Common myeloid progenitor, CD34-positive (primary cell): ENCODE measurements around the gene PIM3.
A peak's percentile ranks its signal among the peaks of the same experiment; 100 is the strongest.

Experiments
- CTCF ChIA-PET: fragments of 350-600 bp; sonication (Branson Sonifier 250); formaldehyde crosslinking; loops from one replicate; lab custom pipeline; 2021; ENCODE audit warnings: antibody characterized with exemption; lab: Charles Lee
- POLR2A ChIA-PET: fragments of 350-600 bp; sonication (Branson Sonifier 250); formaldehyde crosslinking; loops from one replicate; lab custom pipeline; 2021; ENCODE audit warnings: antibody characterized with exemption; lab: Charles Lee
- DNase-seq, 3 donors: peaks; one replicate each; pipeline versions ENCODE4 v3.0.0 to v3.0.0-alpha.2; 2013
- H3K27ac ChIP-seq, 2 experiments: 1 replicate in 1 of 2; 2 replicates in 1 of 2; pipeline ENCODE4 v1.7.0; 2013; ENCODE audit warnings: inconsistent platforms in 2 of 2, low read length in 2 of 2, mild to moderate bottlenecking in 2 of 2, low read depth in 1 of 2, moderate library complexity in 1 of 2; ENCODE audit not compliant: severe bottlenecking in 2 of 2, insufficient read depth in 1 of 2, poor library complexity in 1 of 2
- H3K27me3 ChIP-seq, 5 experiments: replicated peaks in 2 of 5; 1 replicate in 3 of 5; 2 replicates in 2 of 5; pipeline versions ENCODE4 v1.6.1 to v1.7.0; 2013; ENCODE audit warnings: low read length in 4 of 5, mild to moderate bottlenecking in 2 of 5, moderate library complexity in 2 of 5, inconsistent platforms in 1 of 5; ENCODE audit not compliant: insufficient read depth in 5 of 5, control insufficient read depth in 4 of 5
- H3K36me3 ChIP-seq, 4 experiments: 1 replicate in 2 of 4; 2 replicates in 2 of 4; pipeline versions ENCODE4 v1.6.1 to v1.7.0; 2013; ENCODE audit warnings: low read length in 3 of 4, control low read depth in 1 of 4, mild to moderate bottlenecking in 1 of 4; ENCODE audit not compliant: control insufficient read depth in 4 of 4, insufficient read depth in 4 of 4
- H3K4me1 ChIP-seq, 4 experiments: 1 replicate in 3 of 4; 2 replicates in 1 of 4; pipeline versions ENCODE4 v1.6.1 to v1.7.1; 2013; ENCODE audit warnings: low read length in 3 of 4, mild to moderate bottlenecking in 3 of 4, control low read depth in 1 of 4, inconsistent platforms in 1 of 4, moderate library complexity in 1 of 4; ENCODE audit not compliant: control insufficient read depth in 4 of 4, insufficient read depth in 4 of 4; ENCODE audit errors: control extremely low read depth in 1 of 4
- H3K4me3 ChIP-seq, 7 experiments: 1 replicate in 4 of 7; 2 replicates in 3 of 7; pipeline versions ENCODE4 v1.5.1 to v1.7.0; 2013; ENCODE audit warnings: mild to moderate bottlenecking in 7 of 7, low read length in 6 of 7, moderate library complexity in 6 of 7, inconsistent platforms in 2 of 7, low read depth in 2 of 7, control low read depth in 1 of 7; ENCODE audit not compliant: insufficient read depth in 4 of 7, control insufficient read depth in 1 of 7; ENCODE audit errors: extremely low read depth in 1 of 7
- H3K9me3 ChIP-seq, 5 experiments: 1 replicate in 4 of 5; 2 replicates in 1 of 5; pipeline versions ENCODE4 v1.6.1 to v1.7.1; 2013; ENCODE audit warnings: low read length in 4 of 5, mild to moderate bottlenecking in 2 of 5, inconsistent platforms in 1 of 5, low read depth in 1 of 5, moderate library complexity in 1 of 5; ENCODE audit not compliant: control insufficient read depth in 4 of 5, insufficient read depth in 2 of 5; ENCODE audit errors: control extremely low read depth in 1 of 5
- WGBS: methylation state at CpG from one replicate; pipeline ENCODE4 v1.1.5; 2013; ENCODE audit not compliant: insufficient coverage; 5-methylcytosine and 5-hydroxymethylcytosine counted together

PIM3 gene

DNA sequence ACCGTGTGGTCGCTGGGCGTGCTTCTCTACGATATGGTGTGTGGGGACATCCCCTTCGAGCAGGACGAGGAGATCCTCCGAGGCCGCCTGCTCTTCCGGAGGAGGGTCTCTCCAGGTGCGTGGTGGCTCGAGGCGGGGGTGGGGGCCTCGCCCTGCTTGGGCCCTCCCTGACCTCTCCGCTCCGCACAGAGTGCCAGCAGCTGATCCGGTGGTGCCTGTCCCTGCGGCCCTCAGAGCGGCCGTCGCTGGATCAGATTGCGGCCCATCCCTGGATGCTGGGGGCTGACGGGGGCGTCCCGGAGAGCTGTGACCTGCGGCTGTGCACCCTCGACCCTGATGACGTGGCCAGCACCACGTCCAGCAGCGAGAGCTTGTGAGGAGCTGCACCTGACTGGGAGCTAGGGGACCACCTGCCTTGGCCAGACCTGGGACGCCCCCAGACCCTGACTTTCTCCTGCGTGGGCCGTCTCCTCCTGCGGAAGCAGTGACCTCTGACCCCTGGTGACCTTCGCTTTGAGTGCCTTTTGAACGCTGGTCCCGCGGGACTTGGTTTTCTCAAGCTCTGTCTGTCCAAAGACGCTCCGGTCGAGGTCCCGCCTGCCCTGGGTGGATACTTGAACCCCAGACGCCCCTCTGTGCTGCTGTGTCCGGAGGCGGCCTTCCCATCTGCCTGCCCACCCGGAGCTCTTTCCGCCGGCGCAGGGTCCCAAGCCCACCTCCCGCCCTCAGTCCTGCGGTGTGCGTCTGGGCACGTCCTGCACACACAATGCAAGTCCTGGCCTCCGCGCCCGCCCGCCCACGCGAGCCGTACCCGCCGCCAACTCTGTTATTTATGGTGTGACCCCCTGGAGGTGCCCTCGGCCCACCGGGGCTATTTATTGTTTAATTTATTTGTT is 2.4 kb downstream of the PIM3 start:
- Histone ChIP-seq H3K27me3 (no peaks in the 10 kb centered on the region), H3K36me3 (peaks cover 0 to 35% (median 27%) of the 10 kb centered on the region in 4 experiments), H3K9me3 (no peaks in the 10 kb centered on the region), H3K4me3 (peak overlapping the region; percentile 25 to 95 (median 72)), H3K4me1 (peaks cover 0 to 69% (median 60%) of the 10 kb centered on the region in 4 experiments), H3K27ac (peak overlapping the region; percentile 64 to 81)
- ChIA-PET CTCF (interaction anchor here (1.2 to 3.0 kb wide), 4 partner anchors 21 to 67 kb away, joined by 3 to 16 read pairs (median 4); no protein-coding TSS in a partner anchor), POLR2A (interaction anchor here (0.6 to 5.7 kb wide), 7 partner anchors 8 to 87 kb away, joined by 3 to 54 read pairs (median 13); no protein-coding TSS in a partner anchor)
- DNase-seq = no peak
- 74% methylated on average over 46 of the region's 63 CpGs for WGBS

DNA sequence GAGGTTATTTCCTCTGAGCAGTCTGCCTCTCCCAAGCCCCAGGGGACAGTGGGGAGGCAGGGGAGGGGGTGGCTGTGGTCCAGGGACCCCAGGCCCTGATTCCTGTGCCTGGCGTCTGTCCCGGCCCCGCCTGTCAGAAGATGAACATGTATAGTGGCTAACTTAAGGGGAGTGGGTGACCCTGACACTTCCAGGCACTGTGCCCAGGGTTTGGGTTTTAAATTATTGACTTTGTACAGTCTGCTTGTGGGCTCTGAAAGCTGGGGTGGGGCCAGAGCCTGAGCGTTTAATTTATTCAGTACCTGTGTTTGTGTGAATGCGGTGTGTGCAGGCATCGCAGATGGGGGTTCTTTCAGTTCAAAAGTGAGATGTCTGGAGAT is 3.1 kb downstream of the PIM3 start:
- POLR2A ChIA-PET = interaction anchor here (5.0 to 5.7 kb wide), 2 partner anchors 27 to 33 kb away, joined by 51 to 54 read pairs; no protein-coding TSS in a partner anchor
- CTCF ChIA-PET = interaction anchor here (1.2 to 3.0 kb wide), 3 partner anchors 20 to 67 kb away, joined by 3 to 16 read pairs (median 4); no protein-coding TSS in a partner anchor
- Histone ChIP-seq H3K27ac (peak overlapping the region in 1 of 2 experiments; percentile 49), H3K36me3 (peaks cover 0 to 35% (median 27%) of the 10 kb centered on the region in 4 experiments), H3K27me3 (no peaks in the 10 kb centered on the region), H3K9me3 (no peaks in the 10 kb centered on the region), H3K4me1 (peaks cover 0 to 70% (median 61%) of the 10 kb centered on the region in 4 experiments), H3K4me3 (peak overlapping the region in 2 of 7 experiments; percentile 72 to 85)
- 89% methylated on average over 3 of the region's 6 CpGs for WGBS
- DNase-seq = no peak

DNA sequence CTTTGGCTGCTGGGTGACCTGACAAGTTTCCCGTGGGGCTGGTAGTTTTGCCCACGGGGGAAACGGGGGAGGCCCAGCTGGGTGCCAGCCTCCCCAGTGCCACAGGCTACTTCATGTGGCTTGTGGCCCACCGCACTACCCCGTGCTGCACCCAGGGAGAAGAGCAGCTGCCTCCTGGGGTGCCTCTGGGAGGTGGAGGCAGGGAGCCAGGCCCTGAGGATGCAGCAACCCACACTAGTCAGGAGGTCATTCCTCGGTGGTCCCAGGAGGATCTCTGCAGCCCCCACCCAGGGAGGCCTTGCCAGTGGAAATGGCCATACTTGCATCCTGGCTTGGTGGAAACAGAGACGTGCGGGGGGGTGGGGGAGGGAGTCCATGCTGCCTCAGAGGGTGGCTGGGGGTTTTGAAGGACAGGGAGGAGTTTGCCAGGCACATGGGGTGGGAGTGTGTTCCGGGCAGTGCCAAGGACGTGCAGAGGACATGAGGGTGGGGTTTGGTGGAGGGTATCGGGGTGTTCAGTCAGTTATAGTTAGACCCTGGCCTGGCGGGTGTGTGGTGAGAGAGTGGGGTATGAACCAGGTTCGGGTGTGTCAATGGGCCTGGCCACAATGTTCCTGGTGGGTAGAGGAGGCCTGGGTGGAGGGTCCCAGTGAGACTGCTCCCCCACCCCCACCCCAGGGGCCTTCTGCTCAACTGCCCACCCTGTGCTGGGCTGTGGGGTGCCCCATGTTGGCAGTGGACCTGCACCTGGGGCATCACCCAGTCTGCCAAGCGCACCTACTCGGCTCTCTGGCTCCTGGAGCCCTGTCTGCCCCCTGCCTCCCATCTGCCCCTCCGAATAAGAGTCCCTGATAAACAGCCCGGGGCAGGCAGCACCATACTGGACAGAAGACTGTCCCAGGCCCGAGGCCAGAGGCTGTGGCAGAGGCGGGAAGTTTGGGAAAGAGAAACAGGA is 3.8 kb downstream of the PIM3 start:
- peaks cover 0 to 35% (median 27%) of the 10 kb centered on the region in 4 experiments for H3K36me3 ChIP-seq
- H3K4me3 ChIP-seq = peak overlapping the region in 1 of 7 experiments; percentile 72
- 90% methylated on average over 16 of the region's 19 CpGs for WGBS
- no peaks in the 10 kb centered on the region for H3K27me3 ChIP-seq
- CTCF ChIA-PET = interaction anchor here (1.2 to 3.0 kb wide), 2 partner anchors 19 to 33 kb away, joined by 3 to 16 read pairs; no protein-coding TSS in a partner anchor
- peaks cover 0 to 67% (median 58%) of the 10 kb centered on the region in 4 experiments for H3K4me1 ChIP-seq
- POLR2A ChIA-PET = interaction anchor here (5.7 kb wide), 1 partner anchor 34 kb away, joined by 54 read pairs; no protein-coding TSS in a partner anchor
- DNase-seq = no peak
- peak overlapping the region in 1 of 2 experiments; percentile 49 for H3K27ac ChIP-seq
- no peaks in the 10 kb centered on the region for H3K9me3 ChIP-seq

- Histone ChIP-seq H3K27ac (peak overlapping the region in 1 of 2 experiments; percentile 5), H3K27me3 (no peaks in the 10 kb centered on the region), H3K9me3 (no peaks in the 10 kb centered on the region), H3K4me3 (no peak overlapping the region), H3K4me1 (peaks cover 0 to 64% (median 57%) of the 10 kb centered on the region in 4 experiments), H3K36me3 (peaks cover 0 to 35% (median 27%) of the 10 kb centered on the region in 4 experiments)
- POLR2A ChIA-PET = interaction anchor here (1.6 to 3.2 kb wide), 2 partner anchors 34 to 225 kb away, joined by 4 to 14 read pairs; no protein-coding TSS in a partner anchor
- 96% methylated on average over 17 of the region's 22 CpGs for WGBS
- CTCF ChIA-PET = interaction anchor here (1.2 to 2.3 kb wide), 3 partner anchors 18 to 35 kb away, joined by 4 to 13 read pairs (median 6); no protein-coding TSS in a partner anchor
- no peak for DNase-seq
Measured at GRCh38 chr22:49965091-49966040, 4.8 kb downstream of the PIM3 start.

DNA sequence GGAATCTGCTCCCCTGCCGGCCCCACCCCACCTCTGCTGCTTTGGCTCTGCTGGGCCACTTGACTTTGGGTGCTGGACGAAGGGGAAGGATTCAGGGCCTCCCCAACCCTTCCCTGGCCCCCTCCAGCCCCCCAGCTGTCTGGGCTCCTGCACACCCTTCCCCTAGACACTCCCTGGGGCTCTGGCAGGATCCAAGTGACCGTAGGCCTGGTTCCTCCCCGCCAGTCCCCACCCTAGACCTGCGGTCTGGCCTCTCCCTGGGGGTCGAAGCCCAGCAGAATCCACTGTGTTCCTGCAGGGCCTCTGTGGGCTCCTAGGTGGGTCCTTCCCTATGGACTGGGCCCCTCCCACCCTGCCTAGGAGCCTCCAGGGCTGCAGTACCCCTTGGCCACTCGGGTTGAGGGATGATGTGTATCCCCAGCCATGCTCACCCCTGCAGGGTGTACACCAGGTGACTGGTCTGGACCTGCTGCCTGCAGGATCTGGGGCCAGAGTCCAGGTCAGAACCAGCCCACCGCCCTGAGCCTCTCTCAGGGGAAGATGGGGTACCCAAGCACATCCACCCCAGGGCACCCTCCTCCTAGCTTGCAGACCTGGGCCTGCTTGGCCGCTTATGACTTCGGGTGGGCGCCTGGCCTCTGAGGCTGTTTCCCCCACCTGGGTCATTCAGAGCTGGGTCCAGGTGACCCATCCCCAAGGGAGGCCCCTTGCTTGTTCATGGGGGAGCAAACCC is 5.6 kb downstream of the PIM3 start:
- Histone ChIP-seq H3K4me3 (peak overlapping the region in 1 of 7 experiments; percentile 36), H3K27me3 (no peaks in the 10 kb centered on the region), H3K4me1 (peaks cover 0 to 71% (median 65%) of the 10 kb centered on the region in 4 experiments), H3K27ac (peak overlapping the region in 1 of 2 experiments; percentile 5), H3K9me3 (no peaks in the 10 kb centered on the region), H3K36me3 (peaks cover 0 to 35% (median 27%) of the 10 kb centered on the region in 4 experiments)
- ChIA-PET POLR2A (interaction anchor here (1.4 to 3.2 kb wide), 4 partner anchors 26 to 224 kb away, joined by 4 to 14 read pairs (median 6); no protein-coding TSS in a partner anchor), CTCF (interaction anchor here (1.2 to 2.7 kb wide), 6 partner anchors 17 to 36 kb away, joined by 4 to 22 read pairs (median 7); no protein-coding TSS in a partner anchor)
- no peak for DNase-seq
- whole genome bisulfite sequencing = 90% methylated on average over 11 of the region's 11 CpGs
